IgD-negative memory B cell (primary cell): ENCODE measurements around the gene DPH6. TPM values are rescaled to one million over a fixed set of nuclear protein-coding genes. Genes with fewer than 3 reads are reported as not detected.
"Not testable (repeated sequence)": the region's sequence is repeated elsewhere in the genome, so short reads cannot be mapped to it uniquely, and the experiment has no call there.

Experiments used
- H3K27ac Mint-ChIP-seq, 3 donors: one replicate each; pipeline ENCODE4 v1.8.0; 2020 to 2022; ENCODE audit warnings: mild to moderate bottlenecking in 3 of 3, mixed read lengths in 3 of 3, moderate library complexity in 1 of 3
- H3K27me3 Mint-ChIP-seq: one replicate; pipeline ENCODE4 v1.8.0; 2021; ENCODE audit warnings: mixed read lengths
- H3K36me3 Mint-ChIP-seq: one replicate; pipeline ENCODE4 v1.8.0; 2020; ENCODE audit warnings: mild to moderate bottlenecking, mixed read lengths
- H3K4me1 Mint-ChIP-seq, 3 donors: one replicate each; pipeline ENCODE4 v1.8.0; 2020 to 2022; ENCODE audit warnings: mixed read lengths in 3 of 3, mild to moderate bottlenecking in 1 of 3
- H3K4me3 Mint-ChIP-seq, 4 donors: one replicate each; pipeline ENCODE4 v1.8.0; 2020 to 2022; ENCODE audit warnings: mild to moderate bottlenecking in 4 of 4, mixed read lengths in 4 of 4, moderate library complexity in 3 of 4
- H3K9me3 Mint-ChIP-seq, 3 donors: one replicate each; pipeline ENCODE4 v1.8.0; 2020 to 2021; ENCODE audit warnings: mixed read lengths in 3 of 3, mild to moderate bottlenecking in 1 of 3
- polyA plus RNA-seq: library from polyadenylated mRNA; unstranded; fragments of 300-500 nt; fragmentation: Illumina TruSeq; gene quantifications from one replicate; pipeline ENCODE4 v1.2.3, GENCODE V29; 2021

The DPH6 gene
- polyA plus RNA-seq, 1 donor from 2014 or later = 19.5 TPM

DNA sequence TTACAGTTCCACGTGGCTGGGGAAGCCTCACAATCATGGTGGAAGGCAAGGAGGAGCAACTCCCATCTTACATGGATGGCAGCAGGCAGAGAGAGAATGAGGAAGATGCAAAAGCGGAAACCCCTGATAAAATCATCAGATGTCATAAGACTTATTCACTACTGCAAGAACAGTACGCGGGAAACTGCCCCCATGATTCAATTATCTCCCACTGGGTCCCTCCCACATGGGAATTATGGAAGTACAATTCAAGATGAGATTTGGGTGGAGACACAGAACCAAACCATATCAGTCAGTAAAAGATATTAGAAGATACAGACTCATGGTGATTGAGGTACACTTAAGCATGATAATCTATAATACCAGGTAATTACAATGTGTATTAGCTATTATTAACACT is 217.1 kb downstream of the DPH6 start:
- not testable (repeated sequence) for H3K9me3 Mint-ChIP-seq, H3K36me3 Mint-ChIP-seq, H3K4me3 Mint-ChIP-seq, H3K27ac Mint-ChIP-seq, H3K4me1 Mint-ChIP-seq, H3K27me3 Mint-ChIP-seq

DNA sequence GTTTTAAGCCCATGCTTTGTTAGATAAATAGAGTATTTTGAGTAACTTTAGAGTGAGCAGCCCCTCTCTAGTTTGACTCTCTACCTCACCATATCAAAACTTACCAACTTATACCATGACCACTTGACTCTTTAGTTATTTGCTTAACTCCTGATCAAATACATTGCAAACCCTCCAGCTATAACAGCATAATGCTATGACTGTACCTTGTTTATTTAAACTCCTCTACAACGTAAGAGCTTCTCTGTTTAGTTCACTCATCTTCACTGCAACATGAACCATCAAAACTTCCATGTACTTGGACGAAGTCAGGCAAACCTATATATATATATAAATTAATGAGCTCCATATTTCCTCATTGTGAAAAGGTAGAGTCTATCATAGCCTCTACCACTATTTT is 218.2 kb downstream of the DPH6 start:
- H3K4me3 Mint-ChIP-seq = no peak overlapping the region
- no peaks in the 10 kb centered on the region for H3K36me3 Mint-ChIP-seq
- H3K27ac Mint-ChIP-seq = no peak overlapping the region
- H3K4me1 Mint-ChIP-seq = no peaks in the 10 kb centered on the region
- no peaks in the 10 kb centered on the region for H3K9me3 Mint-ChIP-seq
- no peaks in the 10 kb centered on the region for H3K27me3 Mint-ChIP-seq

DNA sequence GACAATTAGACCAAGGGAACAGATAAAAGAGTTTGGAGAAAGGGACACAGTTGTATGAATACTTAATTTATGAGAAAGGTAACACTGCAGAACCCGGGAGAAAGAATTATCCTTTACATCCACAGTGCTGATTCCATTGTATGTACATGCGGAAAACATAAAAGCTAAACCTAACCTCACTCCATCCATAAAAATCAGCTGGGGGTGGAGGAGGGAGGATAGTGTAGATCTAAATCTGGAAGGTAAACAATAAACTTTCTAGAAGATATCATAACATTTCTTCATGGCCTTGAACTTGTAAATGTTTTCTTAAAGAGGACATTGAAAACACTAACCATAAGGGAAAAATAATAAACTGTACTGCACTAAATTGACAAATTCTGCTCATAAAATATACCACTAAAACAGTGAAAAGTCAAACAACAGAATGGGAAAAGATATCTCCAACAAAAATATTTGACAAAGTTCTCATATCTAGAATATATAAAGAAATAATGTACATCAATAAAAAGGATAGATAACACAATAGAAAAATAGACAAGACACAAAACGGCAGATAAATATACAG is 220.5 kb downstream of the DPH6 start:
- no peaks in the 10 kb centered on the region for H3K4me1 Mint-ChIP-seq
- no peak overlapping the region for H3K4me3 Mint-ChIP-seq
- no peaks in the 10 kb centered on the region for H3K9me3 Mint-ChIP-seq
- H3K27ac Mint-ChIP-seq = peak overlapping the region in 1 of 3 donors; percentile 20
- H3K36me3 Mint-ChIP-seq = peaks cover 3% of the 10 kb centered on the region
- no peaks in the 10 kb centered on the region for H3K27me3 Mint-ChIP-seq

DNA sequence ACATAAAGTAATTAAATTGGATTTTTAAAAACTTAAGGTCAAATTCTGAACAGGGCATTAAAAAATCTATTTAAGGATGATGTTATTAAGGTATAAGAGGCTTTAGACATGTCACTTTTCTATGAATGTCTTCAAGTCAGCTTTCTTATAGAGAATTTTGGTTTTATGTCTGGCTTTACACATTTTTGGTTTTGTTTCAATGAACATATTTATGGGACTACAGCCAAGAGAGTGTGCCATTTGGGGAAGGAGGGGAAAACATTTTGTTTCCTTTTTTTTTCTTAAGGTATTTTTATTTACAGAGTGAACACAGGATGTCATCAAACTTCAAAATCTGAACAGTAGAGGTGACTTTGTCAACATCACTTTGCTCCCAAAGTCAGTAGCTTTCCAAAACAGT is 222.8 kb downstream of the DPH6 start:
- no peak overlapping the region for H3K4me3 Mint-ChIP-seq
- no peaks in the 10 kb centered on the region for H3K4me1 Mint-ChIP-seq
- H3K27me3 Mint-ChIP-seq = no peaks in the 10 kb centered on the region
- no peak overlapping the region for H3K27ac Mint-ChIP-seq
- H3K36me3 Mint-ChIP-seq = peaks cover 3% of the 10 kb centered on the region
- H3K9me3 Mint-ChIP-seq = no peaks in the 10 kb centered on the region

DNA sequence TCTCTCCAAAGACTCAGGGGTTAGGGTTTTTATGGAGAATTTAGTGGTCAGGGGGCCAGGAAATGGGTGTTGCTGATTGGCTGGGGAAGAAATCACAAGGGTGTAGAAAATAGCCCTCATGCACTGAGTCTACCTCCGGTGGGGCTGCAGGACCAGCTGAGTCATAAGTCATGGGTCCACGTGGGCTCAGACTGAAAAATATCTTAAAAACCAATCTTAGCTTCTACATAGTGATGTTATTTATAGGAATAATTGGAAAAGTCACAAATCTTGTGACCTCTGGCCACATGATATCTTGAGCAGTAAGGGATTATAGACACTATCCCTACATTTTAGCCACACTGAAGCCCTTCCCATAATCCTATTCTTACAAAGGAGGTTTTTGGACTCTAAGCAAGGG is 224.0 kb downstream of the DPH6 start:
- Mint-ChIP-seq H3K9me3 (no peaks in the 10 kb centered on the region), H3K36me3 (peaks cover 3% of the 10 kb centered on the region), H3K4me3 (no peak overlapping the region), H3K4me1 (no peaks in the 10 kb centered on the region), H3K27me3 (no peaks in the 10 kb centered on the region), H3K27ac (no peak overlapping the region)

DNA sequence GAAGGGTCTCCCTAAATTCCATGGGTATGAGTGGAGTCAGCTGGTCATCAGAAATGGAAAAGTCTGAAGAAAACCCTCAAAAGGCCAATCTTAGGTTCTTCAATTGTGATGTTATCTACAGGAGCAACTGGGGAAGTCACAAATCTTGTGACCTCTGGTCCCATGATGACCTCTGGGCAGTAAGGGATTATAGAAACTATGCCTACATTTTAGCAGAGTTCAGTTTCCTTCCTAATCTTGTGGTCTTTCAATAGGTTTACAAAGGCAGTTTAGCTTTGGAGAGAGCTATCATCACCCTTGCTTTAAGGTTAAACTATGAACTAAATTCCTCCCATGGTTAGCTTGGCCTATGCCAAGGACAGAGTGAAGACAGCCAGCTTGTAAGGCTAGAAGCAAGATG is 225.1 kb downstream of the DPH6 start:
- Mint-ChIP-seq H3K27ac (no peak overlapping the region), H3K9me3 (no peaks in the 10 kb centered on the region), H3K4me1 (no peaks in the 10 kb centered on the region), H3K4me3 (no peak overlapping the region), H3K36me3 (peaks cover 3% of the 10 kb centered on the region), H3K27me3 (no peaks in the 10 kb centered on the region)
